ENCODE results near the gene MED15. TPM values are rescaled to one million over a fixed set of nuclear protein-coding genes. Genes with fewer than 3 reads are reported as not detected.
A peak's percentile ranks its signal among the peaks of the same experiment; 100 is the strongest.
"Not testable (repeated sequence)": the region's sequence is repeated elsewhere in the genome, so short reads cannot be mapped to it uniquely, and the experiment has no call there.

The MED15 gene
- total and polyA plus RNA-seq, 9 donors = 15.3 to 52.4 (median 42.4) TPM

DNA sequence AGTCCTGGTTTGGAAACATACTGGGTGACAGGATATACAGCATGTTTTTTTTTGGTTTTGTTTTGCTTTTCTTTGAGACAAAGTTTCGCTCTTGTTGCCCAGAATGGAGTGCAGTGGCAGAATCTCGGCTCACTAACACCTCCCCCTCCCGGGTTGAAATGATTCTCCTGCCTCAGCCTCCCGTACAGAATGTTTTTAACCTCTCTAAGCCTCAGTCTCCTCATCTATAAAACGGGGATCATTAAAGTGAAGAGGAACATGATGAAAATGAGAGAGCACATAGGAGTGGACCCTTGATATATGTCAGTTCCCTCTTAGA, 41.7 kb upstream of the MED15 start:
- WGBS (ENCODE audit: insufficient coverage) = no CpG with 5 or more reads among the region's 5 CpGs
- no peak overlapping the region for H3K4me3 ChIP-seq (ENCODE audit: low read length)
- peaks cover 45% of the 10 kb centered on the region for H3K4me1 ChIP-seq (ENCODE audit: control insufficient read depth, insufficient read depth, low read length)
- peaks cover 53% of the 10 kb centered on the region for H3K36me3 ChIP-seq (ENCODE audit: control insufficient read depth, insufficient read depth, low read length)
- H3K9me3 ChIP-seq (replicated peaks; ENCODE audit: control insufficient read depth, low read depth, low read length) = no peaks in the 10 kb centered on the region
- no peak for DNase-seq
- no peak overlapping the region for H3K27ac ChIP-seq (ENCODE audit: low read length)
- H3K27me3 ChIP-seq (ENCODE audit: control insufficient read depth, insufficient read depth, low read length) = no peaks in the 10 kb centered on the region

DNA sequence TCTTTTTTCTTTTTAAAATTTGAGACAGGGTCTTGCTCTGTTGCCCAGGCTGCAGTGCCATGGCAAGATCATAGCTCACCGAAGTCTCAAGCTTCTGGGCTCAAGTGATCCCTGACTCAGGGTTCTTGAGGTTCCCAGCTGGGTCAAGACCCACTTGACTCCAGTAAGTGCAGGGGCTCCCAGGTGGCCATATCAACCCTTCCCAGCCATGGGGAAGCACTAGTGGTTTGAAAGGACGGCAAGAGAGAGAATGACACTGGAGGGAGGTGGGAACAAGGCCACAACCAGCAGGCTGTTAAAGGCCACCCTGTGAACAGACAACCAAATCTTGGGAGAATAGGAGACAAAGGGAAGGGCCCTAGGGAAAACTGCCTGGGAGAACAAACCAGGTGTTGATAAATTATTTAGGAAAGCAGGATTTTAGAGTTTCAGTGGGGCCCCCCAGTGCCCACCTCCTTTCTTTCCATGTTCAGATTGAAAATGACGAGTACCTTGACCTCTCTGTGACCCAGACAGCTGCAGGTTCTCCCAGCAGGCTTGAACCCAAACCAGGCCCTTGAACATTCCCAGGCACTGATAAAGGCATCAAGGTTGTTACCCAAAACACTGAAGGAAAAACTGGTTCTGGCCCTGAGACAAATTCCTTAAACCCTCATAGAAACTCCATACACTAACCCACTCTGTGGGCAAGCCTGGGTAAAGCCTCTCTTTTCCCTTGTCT, 40.6 kb upstream of the MED15 start:
- no peak for DNase-seq
- H3K27me3 ChIP-seq (ENCODE audit: control insufficient read depth, insufficient read depth, low read length) = no peaks in the 10 kb centered on the region
- peaks cover 60% of the 10 kb centered on the region for H3K36me3 ChIP-seq (ENCODE audit: control insufficient read depth, insufficient read depth, low read length)
- peaks cover 45% of the 10 kb centered on the region for H3K4me1 ChIP-seq (ENCODE audit: control insufficient read depth, insufficient read depth, low read length)
- H3K27ac ChIP-seq (ENCODE audit: low read length) = peak overlapping the region; percentile 42
- WGBS (ENCODE audit: insufficient coverage) = 73% methylated on average over 2 of the region's 3 CpGs
- no peaks in the 10 kb centered on the region for H3K9me3 ChIP-seq (replicated peaks; ENCODE audit: control insufficient read depth, low read depth, low read length)
- no peak overlapping the region for H3K4me3 ChIP-seq (ENCODE audit: low read length)

- Histone ChIP-seq H3K27me3 (ENCODE audit: control insufficient read depth, insufficient read depth, low read length) (no peaks in the 10 kb centered on the region), H3K36me3 (ENCODE audit: control insufficient read depth, insufficient read depth, low read length) (peaks cover 54% of the 10 kb centered on the region), H3K27ac (ENCODE audit: low read length) (peak overlapping the region; percentile 69), H3K4me1 (ENCODE audit: control insufficient read depth, insufficient read depth, low read length) (peaks cover 31% of the 10 kb centered on the region), H3K9me3 (replicated peaks; ENCODE audit: control insufficient read depth, low read depth, low read length) (no peaks in the 10 kb centered on the region), H3K4me3 (ENCODE audit: low read length) (no peak overlapping the region)
- 82% methylated on average over 5 of the region's 6 CpGs for WGBS (ENCODE audit: insufficient coverage)
- peak; percentile 39 for DNase-seq
Observed at GRCh38 chr22:20469110-20469868, 38.1 kb upstream of the MED15 start.

- H3K9me3 ChIP-seq (replicated peaks; ENCODE audit: control insufficient read depth, low read depth, low read length); H3K27ac ChIP-seq (ENCODE audit: low read length); H3K4me3 ChIP-seq (ENCODE audit: low read length); DNase-seq; H3K27me3 ChIP-seq (ENCODE audit: control insufficient read depth, insufficient read depth, low read length): not testable (repeated sequence)
- Histone ChIP-seq H3K36me3 (ENCODE audit: control insufficient read depth, insufficient read depth, low read length) (peaks cover 42% of the 10 kb centered on the region), H3K4me1 (ENCODE audit: control insufficient read depth, insufficient read depth, low read length) (peaks cover 28% of the 10 kb centered on the region)
- WGBS (ENCODE audit: insufficient coverage) = 83% methylated on average over 2 of the region's 2 CpGs
Observed at GRCh38 chr22:20470525-20470924, 36.9 kb upstream of the MED15 start.

DNA sequence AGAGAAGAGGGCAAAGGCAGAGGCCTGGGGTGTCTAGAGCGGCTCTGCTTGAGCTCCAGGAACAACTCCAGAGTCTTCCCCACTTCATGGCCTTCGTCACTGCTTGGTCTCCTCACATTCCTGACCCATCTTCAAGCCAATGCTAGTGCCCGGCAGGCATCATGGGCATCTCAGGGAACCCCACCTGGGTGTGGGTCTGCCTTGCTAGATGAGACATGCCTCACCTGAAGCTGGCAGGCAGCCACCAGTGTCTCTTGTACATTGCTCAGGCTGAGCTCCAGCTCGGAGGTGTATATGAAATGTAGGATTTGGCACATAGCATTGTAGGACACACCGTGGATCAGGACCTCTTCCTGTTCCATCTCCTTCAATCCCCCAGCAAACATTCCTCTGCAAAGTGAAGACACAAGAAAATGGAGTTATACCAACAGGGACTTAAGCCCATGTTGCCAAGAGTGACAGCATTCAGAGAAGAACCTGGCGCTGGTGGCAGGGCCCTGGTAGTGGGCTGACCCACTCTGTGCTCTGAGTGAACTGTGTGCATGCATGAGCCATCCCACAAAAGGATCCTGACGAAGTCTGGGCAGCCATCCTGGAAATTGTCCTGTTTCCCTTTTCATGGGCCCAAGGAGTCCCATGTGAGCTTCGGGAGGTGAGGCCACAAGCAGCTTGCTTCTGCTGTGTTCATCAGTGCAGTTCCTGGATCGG, 36.1 kb upstream of the MED15 start:
- Histone ChIP-seq H3K27me3 (ENCODE audit: control insufficient read depth, insufficient read depth, low read length) (no peaks in the 10 kb centered on the region), H3K9me3 (replicated peaks; ENCODE audit: control insufficient read depth, low read depth, low read length) (no peaks in the 10 kb centered on the region), H3K4me1 (ENCODE audit: control insufficient read depth, insufficient read depth, low read length) (peaks cover 28% of the 10 kb centered on the region), H3K4me3 (ENCODE audit: low read length) (no peak overlapping the region), H3K27ac (ENCODE audit: low read length) (no peak overlapping the region), H3K36me3 (ENCODE audit: control insufficient read depth, insufficient read depth, low read length) (peaks cover 39% of the 10 kb centered on the region)
- 76% methylated on average over 6 of the region's 9 CpGs for WGBS (ENCODE audit: insufficient coverage)
- DNase-seq = no peak

- Histone ChIP-seq H3K36me3 (ENCODE audit: control insufficient read depth, insufficient read depth, low read length) (peaks cover 29% of the 10 kb centered on the region), H3K27me3 (ENCODE audit: control insufficient read depth, insufficient read depth, low read length) (no peaks in the 10 kb centered on the region), H3K9me3 (replicated peaks; ENCODE audit: control insufficient read depth, low read depth, low read length) (no peaks in the 10 kb centered on the region), H3K27ac (ENCODE audit: low read length) (no peak overlapping the region), H3K4me3 (ENCODE audit: low read length) (no peak overlapping the region), H3K4me1 (ENCODE audit: control insufficient read depth, insufficient read depth, low read length) (peaks cover 18% of the 10 kb centered on the region)
- WGBS (ENCODE audit: insufficient coverage) = 79% methylated on average over 6 of the region's 11 CpGs
- DNase-seq = no peak
Observed at GRCh38 chr22:20472629-20473442, 34.6 kb upstream of the MED15 start.

DNA sequence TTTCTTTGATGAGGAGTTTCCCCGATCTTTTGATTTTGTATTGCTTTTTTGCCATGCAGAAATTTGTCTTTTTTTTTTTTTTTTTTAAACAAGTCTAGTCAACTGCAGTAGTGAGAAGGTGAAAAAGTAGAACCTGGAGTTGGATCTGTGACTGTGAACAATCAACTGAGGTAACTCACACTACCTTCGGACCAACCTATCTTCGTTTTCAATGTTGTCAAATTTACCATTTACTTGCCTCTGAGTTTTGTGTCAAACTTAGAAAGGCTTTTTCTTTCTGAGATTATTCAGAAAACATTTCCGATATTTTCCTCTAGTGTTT, 32.3 kb upstream of the MED15 start:
- Histone ChIP-seq H3K4me1 (ENCODE audit: control insufficient read depth, insufficient read depth, low read length) (no peaks in the 10 kb centered on the region), H3K9me3 (replicated peaks; ENCODE audit: control insufficient read depth, low read depth, low read length) (no peaks in the 10 kb centered on the region), H3K36me3 (ENCODE audit: control insufficient read depth, insufficient read depth, low read length) (peaks cover 14% of the 10 kb centered on the region), H3K4me3 (ENCODE audit: low read length) (no peak overlapping the region), H3K27ac (ENCODE audit: low read length) (no peak overlapping the region), H3K27me3 (ENCODE audit: control insufficient read depth, insufficient read depth, low read length) (no peaks in the 10 kb centered on the region)
- WGBS (ENCODE audit: insufficient coverage) = no CpG with 5 or more reads among the region's 4 CpGs
- DNase-seq = no peak

DNA sequence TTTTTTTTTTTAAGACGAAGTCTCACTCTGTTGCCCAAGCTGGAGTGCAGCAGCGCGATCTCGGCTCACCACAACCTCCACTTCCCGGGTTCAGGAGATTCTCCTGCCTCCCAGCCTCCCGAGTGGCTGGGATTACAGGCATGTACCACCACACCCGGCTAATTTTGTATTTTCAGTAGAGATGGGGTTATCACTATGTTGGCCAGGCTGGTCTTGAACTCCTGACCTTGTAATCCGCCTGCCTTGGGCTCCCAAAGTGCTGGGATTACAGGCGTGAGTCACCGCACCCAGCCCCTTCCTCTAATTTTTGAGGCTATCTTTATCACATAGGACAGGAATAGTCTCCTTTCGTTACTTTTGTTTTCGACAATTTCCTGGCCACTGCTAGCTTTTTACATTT, 31.8 kb upstream of the MED15 start:
- not testable (repeated sequence) for H3K27me3 ChIP-seq (ENCODE audit: control insufficient read depth, insufficient read depth, low read length); DNase-seq; H3K4me3 ChIP-seq (ENCODE audit: low read length); H3K27ac ChIP-seq (ENCODE audit: low read length); H3K4me1 ChIP-seq (ENCODE audit: control insufficient read depth, insufficient read depth, low read length); H3K9me3 ChIP-seq (replicated peaks; ENCODE audit: control insufficient read depth, low read depth, low read length)
- 90% methylated on average over 3 of the region's 12 CpGs for WGBS (ENCODE audit: insufficient coverage)
- peaks cover 10% of the 10 kb centered on the region for H3K36me3 ChIP-seq (ENCODE audit: control insufficient read depth, insufficient read depth, low read length)

DNA sequence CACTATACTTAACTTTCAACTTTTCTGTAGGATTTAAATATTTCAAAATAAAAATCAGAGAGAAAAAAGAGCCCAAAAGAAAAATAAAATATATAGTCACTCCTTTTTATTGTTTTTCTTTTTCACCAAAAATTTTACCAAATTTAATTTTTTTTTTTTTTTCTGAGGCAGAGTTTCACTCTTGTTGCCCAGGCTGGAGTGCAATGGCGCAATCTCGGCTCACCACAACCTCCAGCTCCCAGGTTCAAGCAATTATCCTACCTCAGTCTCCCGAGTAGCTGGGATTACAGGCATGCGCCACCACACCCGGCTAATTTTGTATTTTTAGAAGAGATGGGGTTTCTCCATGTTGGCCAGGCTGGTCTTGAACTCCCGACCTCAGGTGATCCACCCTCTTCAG, 29.4 kb upstream of the MED15 start:
- H3K4me1 ChIP-seq (ENCODE audit: control insufficient read depth, insufficient read depth, low read length); H3K36me3 ChIP-seq (ENCODE audit: control insufficient read depth, insufficient read depth, low read length); H3K27ac ChIP-seq (ENCODE audit: low read length); DNase-seq; H3K9me3 ChIP-seq (replicated peaks; ENCODE audit: control insufficient read depth, low read depth, low read length); H3K27me3 ChIP-seq (ENCODE audit: control insufficient read depth, insufficient read depth, low read length); H3K4me3 ChIP-seq (ENCODE audit: low read length): not testable (repeated sequence)
- WGBS (ENCODE audit: insufficient coverage) = no CpG with 5 or more reads among the region's 6 CpGs

Data from muscle of leg (tissue), 11 donors.